Measurements from ENCODE around the gene TCOF1. TPM values are rescaled to one million over a fixed set of nuclear protein-coding genes. Genes with fewer than 3 reads are reported as not detected.

The TCOF1 gene
- total RNA-seq, 6 experiments from 2014 or later: 30.8 to 44.6 (median 38.5) TPM

DNA sequence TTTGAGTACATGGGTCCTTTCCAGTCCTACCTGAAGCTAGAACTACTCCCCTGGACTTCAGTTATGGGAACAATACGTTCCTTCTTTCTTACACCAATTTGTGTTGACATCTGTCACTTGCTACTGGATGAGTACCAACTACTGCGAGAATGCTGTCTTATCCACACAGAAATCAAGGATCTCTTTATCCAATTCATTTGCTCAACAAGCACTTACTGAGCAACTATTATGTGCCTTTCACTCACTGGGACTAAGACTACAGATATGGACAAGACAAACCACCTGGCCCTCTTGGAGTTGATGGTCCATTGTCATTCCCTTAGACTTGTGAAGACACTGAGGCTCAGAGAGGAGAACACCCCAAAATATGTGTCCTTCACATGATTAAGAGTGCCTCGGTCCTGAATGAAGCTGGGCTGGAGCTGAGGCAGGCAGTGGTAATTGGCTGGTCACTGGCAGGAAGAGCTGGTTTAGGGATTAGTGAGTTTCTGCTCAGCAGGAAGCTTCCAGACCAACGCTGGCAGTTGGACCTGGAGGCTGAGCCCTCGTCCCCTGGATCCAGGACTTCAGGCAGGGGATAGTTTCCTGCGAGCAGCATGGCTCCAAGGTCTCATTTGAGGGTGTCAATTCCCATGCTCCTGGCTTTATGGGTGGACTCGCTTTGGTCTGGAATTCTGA is 46.3 kb upstream of the TCOF1 start:
- Mint-ChIP-seq H3K9me3 (no peaks in the 10 kb centered on the region), H3K27me3 (ENCODE audit: insufficient read depth) (peaks cover 2% of the 10 kb centered on the region; the same call in 1 of the 2 replicates), H3K27ac (no peak overlapping the region), H3K36me3 (ENCODE audit: low read depth) (no peaks in the 10 kb centered on the region), H3K4me3 (no peak overlapping the region), H3K4me1 (ENCODE audit: low read depth) (peaks cover 58% of the 10 kb centered on the region)
- TF ChIP-seq, protein P1, sequence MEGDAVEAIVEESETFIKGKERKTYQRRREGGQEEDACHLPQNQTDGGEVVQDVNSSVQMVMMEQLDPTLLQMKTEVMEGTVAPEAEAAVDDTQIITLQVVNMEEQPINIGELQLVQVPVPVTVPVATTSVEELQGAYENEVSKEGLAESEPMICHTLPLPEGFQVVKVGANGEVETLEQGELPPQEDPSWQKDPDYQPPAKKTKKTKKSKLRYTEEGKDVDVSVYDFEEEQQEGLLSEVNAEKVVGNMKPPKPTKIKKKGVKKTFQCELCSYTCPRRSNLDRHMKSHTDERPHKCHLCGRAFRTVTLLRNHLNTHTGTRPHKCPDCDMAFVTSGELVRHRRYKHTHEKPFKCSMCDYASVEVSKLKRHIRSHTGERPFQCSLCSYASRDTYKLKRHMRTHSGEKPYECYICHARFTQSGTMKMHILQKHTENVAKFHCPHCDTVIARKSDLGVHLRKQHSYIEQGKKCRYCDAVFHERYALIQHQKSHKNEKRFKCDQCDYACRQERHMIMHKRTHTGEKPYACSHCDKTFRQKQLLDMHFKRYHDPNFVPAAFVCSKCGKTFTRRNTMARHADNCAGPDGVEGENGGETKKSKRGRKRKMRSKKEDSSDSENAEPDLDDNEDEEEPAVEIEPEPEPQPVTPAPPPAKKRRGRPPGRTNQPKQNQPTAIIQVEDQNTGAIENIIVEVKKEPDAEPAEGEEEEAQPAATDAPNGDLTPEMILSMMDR (IDR thresholded peaks at IDR 0.05): no peak
- no peak for DNase-seq

DNA sequence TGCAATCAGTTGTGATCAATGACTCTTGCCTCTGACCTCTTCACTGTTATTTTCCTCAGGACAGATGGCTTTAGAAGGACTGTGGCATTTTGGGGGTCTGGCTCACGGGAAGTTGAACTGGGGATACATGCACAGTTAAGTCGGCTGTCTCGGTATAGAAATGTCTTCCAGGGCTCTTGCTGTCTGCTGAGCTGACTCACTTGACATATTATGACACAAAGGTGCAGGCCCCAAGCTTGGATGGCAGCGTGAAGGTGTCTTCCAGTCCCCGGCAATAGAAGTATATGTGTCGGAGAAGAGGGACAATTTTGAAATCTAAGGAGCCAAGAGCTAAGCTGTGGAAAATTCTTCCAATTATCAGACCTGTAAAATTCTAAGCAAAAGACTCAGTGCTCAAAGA is 45.0 kb upstream of the TCOF1 start:
- Mint-ChIP-seq H3K4me3 (no peak overlapping the region), H3K27ac (no peak overlapping the region), H3K27me3 (ENCODE audit: insufficient read depth) (peaks cover 2% of the 10 kb centered on the region; the same call in 1 of the 2 replicates), H3K4me1 (ENCODE audit: low read depth) (peaks cover 69% of the 10 kb centered on the region), H3K36me3 (ENCODE audit: low read depth) (no peaks in the 10 kb centered on the region), H3K9me3 (no peaks in the 10 kb centered on the region)
- TF ChIP-seq, protein P1 (IDR thresholded peaks at IDR 0.05): no peak
- DNase-seq: no peak

DNA sequence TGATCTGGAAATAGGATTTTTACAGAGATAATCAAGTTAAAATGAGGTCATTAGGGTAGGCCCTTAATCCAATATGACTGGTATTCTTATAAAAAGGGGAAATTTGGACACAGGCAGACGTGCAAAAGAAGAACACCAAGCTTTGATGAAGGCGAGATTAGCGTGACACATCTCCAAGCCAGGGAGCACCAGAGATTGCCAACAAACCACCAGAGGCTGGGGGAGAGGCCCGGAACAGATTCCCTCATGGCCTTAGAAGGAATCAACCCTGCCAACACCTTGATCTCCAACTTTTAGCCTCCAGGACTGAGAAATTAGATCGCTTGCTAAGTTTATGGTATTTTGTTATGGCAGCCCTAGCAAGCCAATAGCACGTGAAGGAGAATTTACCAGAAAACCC is 44.0 kb upstream of the TCOF1 start:
- Mint-ChIP-seq H3K4me1 (ENCODE audit: low read depth) (peaks cover 72% of the 10 kb centered on the region), H3K4me3 (no peak overlapping the region), H3K27ac (no peak overlapping the region), H3K27me3 (ENCODE audit: insufficient read depth) (peaks cover 2% of the 10 kb centered on the region; the same call in 1 of the 2 replicates), H3K36me3 (ENCODE audit: low read depth) (no peaks in the 10 kb centered on the region), H3K9me3 (no peaks in the 10 kb centered on the region)
- TF ChIP-seq, protein P1 (IDR thresholded peaks at IDR 0.05): no peak
- no peak for DNase-seq

DNA sequence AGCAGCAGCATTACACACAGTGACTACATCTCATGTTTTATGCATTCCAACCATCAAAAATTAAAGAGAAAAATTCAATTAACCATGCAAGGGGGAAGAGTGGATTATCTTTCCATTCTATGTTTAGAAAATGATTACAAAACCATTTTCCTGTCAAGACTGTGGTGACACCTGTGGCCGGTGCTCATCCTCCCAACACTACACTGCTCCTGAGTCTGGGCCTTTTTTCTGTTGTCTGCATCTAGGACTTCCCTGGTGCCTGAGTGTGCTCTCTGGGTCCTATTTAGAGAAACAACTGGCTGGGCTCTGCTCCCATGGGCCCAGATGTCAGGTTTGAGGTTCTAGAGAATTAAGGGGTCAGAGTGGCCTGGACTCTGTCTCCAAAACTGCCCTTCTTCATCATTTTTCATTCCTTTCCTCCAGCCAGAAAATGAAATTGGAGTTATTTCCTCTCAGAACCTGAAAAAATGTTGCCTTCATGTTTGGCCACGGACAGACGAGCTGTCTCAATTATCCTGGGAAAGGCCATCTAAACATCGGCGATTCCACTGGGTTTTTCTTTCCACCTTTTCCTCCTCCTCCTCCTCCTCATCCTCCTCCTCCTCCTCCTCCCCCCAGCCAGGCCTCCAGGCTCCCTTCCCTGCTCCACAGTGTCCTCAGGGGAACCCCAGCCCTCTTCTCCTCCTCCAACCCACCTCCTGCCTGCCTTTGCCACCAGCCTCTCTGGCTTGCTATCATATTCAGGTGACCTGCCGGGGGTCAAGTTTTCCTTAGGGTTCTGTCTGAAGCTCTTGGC is 43.4 kb upstream of the TCOF1 start:
- no peaks in the 10 kb centered on the region for H3K36me3 Mint-ChIP-seq (ENCODE audit: low read depth)
- H3K4me3 Mint-ChIP-seq: no peak overlapping the region
- no peak overlapping the region for H3K27ac Mint-ChIP-seq
- DNase-seq: no peak
- H3K27me3 Mint-ChIP-seq (ENCODE audit: insufficient read depth): peaks cover 2% of the 10 kb centered on the region; the same call in 1 of the 2 replicates
- H3K4me1 Mint-ChIP-seq (ENCODE audit: low read depth): peaks cover 77% of the 10 kb centered on the region
- no peaks in the 10 kb centered on the region for H3K9me3 Mint-ChIP-seq
- TF ChIP-seq, protein P1 (IDR thresholded peaks at IDR 0.05): no peak

DNA sequence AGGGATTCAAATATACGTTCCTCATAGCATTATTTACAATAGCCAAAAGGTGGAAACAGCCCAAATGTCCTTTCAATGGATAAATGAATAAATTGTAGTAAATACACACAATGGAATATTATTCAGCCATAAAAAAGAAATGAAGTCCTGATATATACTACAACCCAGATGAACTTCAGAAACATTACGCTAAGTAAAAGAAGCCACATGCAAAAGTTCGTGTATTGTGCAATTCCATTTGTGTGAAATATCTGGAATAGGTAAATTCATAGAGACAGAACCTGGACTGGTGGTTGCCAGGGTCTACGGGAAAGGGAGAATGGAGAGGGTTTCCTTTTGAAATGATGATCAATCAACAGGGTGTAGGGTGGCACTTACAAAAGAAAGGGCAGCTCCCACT is 42.3 kb upstream of the TCOF1 start:
- H3K4me3 Mint-ChIP-seq: no peak overlapping the region
- H3K27me3 Mint-ChIP-seq (ENCODE audit: insufficient read depth): peaks cover 5% of the 10 kb centered on the region
- TF ChIP-seq, protein P1 (IDR thresholded peaks at IDR 0.05): no peak
- peaks cover 78% of the 10 kb centered on the region for H3K4me1 Mint-ChIP-seq (ENCODE audit: low read depth)
- DNase-seq: no peak
- H3K9me3 Mint-ChIP-seq: no peaks in the 10 kb centered on the region
- no peak overlapping the region for H3K27ac Mint-ChIP-seq
- H3K36me3 Mint-ChIP-seq (ENCODE audit: low read depth): no peaks in the 10 kb centered on the region

Measured in HFFc6 (cell line).